ENCODE results near the gene NES. TPM values are rescaled to one million over a fixed set of nuclear protein-coding genes. Genes with fewer than 3 reads are reported as not detected.

The NES gene
- total and polyA plus RNA-seq, 4 donors = 0.15 to 3.1 (median 1.9) TPM

DNA sequence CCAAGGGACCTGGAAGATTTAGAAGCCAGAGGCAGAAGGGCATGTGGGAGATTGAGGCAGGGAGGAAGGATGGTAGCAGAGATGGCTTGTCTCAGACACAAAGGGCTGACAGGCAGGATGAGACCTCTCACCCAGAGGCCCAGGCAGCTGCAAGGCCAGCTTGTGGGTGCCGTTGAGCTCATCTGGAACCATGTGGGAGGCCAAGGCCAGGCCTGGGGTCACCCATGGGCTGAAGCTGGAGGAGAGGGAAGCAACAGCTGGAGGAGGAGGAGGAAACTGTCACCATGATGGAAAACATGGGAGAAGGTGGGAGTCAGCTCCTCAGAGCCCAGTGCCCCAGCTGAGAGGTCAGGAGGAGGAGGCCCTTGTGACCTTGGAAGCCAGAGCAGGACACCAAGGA, 21.8 kb upstream of the NES start:
- H3K36me3 ChIP-seq (ENCODE audit: control insufficient read depth in 4 of 4, insufficient read depth in 3 of 4, low read depth in 1 of 4, low read length in 3 of 4) = no peaks in the 10 kb centered on the region
- no peaks in the 10 kb centered on the region for H3K4me1 ChIP-seq (ENCODE audit: control insufficient read depth in 4 of 4, insufficient read depth in 4 of 4, low read length in 3 of 4)
- no peak for DNase-seq (ENCODE audit: low spot score)
- no peak overlapping the region for H3K9ac ChIP-seq (ENCODE audit: low read depth in 1 of 2, low read length in 2 of 2)
- H3K4me3 ChIP-seq (ENCODE audit: low read depth in 1 of 3, low read length in 3 of 3) = no peak overlapping the region
- TF ChIP-seq, protein P1, sequence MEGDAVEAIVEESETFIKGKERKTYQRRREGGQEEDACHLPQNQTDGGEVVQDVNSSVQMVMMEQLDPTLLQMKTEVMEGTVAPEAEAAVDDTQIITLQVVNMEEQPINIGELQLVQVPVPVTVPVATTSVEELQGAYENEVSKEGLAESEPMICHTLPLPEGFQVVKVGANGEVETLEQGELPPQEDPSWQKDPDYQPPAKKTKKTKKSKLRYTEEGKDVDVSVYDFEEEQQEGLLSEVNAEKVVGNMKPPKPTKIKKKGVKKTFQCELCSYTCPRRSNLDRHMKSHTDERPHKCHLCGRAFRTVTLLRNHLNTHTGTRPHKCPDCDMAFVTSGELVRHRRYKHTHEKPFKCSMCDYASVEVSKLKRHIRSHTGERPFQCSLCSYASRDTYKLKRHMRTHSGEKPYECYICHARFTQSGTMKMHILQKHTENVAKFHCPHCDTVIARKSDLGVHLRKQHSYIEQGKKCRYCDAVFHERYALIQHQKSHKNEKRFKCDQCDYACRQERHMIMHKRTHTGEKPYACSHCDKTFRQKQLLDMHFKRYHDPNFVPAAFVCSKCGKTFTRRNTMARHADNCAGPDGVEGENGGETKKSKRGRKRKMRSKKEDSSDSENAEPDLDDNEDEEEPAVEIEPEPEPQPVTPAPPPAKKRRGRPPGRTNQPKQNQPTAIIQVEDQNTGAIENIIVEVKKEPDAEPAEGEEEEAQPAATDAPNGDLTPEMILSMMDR (IDR thresholded peaks at IDR 0.05; ENCODE audit: low read depth, low read length, missing input control) = no peak
- TF ChIP-seq, protein P2, sequence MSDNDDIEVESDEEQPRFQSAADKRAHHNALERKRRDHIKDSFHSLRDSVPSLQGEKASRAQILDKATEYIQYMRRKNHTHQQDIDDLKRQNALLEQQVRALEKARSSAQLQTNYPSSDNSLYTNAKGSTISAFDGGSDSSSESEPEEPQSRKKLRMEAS (IDR thresholded peaks at IDR 0.05) = no peak
- no peak for TF ChIP-seq EGR1 (IDR thresholded peaks at IDR 0.05; ENCODE audit: low read depth in 2 of 2)
- no peak for TF ChIP-seq TAF1 (conservative IDR thresholded peaks at IDR 0.05)
- H3K9me3 ChIP-seq (ENCODE audit: control insufficient read depth in 4 of 4, low read length in 3 of 4) = no peaks in the 10 kb centered on the region
- H3K27ac ChIP-seq (ENCODE audit: low read depth in 1 of 2, low read length in 2 of 2) = no peak overlapping the region
- 64% methylated on average over 1 of the region's 1 CpG for WGBS
- peaks cover 0 to 3% (median 3%) of the 10 kb centered on the region in 4 donors for H3K27me3 ChIP-seq (ENCODE audit: control insufficient read depth in 4 of 4, insufficient read depth in 4 of 4, low read length in 3 of 4)

DNA sequence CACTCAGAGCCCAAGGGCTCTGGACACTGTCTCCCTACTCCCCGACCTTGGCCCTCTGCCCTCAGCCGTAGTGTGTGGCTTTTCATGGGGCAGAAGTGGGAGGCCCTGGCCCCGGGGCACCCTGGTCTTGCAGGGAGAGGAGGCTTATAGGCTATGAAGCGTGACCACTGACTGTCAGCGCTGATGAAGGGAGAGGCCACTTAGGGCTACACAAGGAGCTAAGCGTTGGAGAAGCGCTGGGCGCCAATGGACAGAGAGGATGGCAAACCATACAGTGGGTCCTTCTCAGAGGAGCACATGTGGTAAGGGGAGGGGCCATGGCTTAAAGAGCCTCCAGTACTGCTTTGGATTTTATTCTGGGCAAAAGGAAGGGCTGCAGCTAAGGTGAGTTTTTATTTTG, 20.3 kb upstream of the NES start:
- Histone ChIP-seq H3K4me3 (ENCODE audit: low read depth in 1 of 3, low read length in 3 of 3) (no peak overlapping the region), H3K27me3 (ENCODE audit: control insufficient read depth in 4 of 4, insufficient read depth in 4 of 4, low read length in 3 of 4) (no peaks in the 10 kb centered on the region), H3K36me3 (ENCODE audit: control insufficient read depth in 4 of 4, insufficient read depth in 3 of 4, low read depth in 1 of 4, low read length in 3 of 4) (no peaks in the 10 kb centered on the region), H3K27ac (ENCODE audit: low read depth in 1 of 2, low read length in 2 of 2) (no peak overlapping the region), H3K9me3 (ENCODE audit: control insufficient read depth in 4 of 4, low read length in 3 of 4) (no peaks in the 10 kb centered on the region), H3K4me1 (ENCODE audit: control insufficient read depth in 4 of 4, insufficient read depth in 4 of 4, low read length in 3 of 4) (no peaks in the 10 kb centered on the region), H3K9ac (ENCODE audit: low read depth in 1 of 2, low read length in 2 of 2) (no peak overlapping the region)
- DNase-seq (ENCODE audit: low spot score) = no peak
- WGBS = 81% methylated on average over 8 of the region's 8 CpGs
- no peak for TF ChIP-seq NR2F2 (IDR thresholded peaks at IDR 0.05)
- TF ChIP-seq, protein P2 (IDR thresholded peaks at IDR 0.05) = no peak
- no peak for TF ChIP-seq HNF4A (conservative IDR thresholded peaks at IDR 0.05)
- no peak for TF ChIP-seq JUND (IDR thresholded peaks at IDR 0.05)
- no peak for TF ChIP-seq EGR1 (IDR thresholded peaks at IDR 0.05; ENCODE audit: low read depth in 2 of 2)
- no peak for TF ChIP-seq YY1 (IDR thresholded peaks at IDR 0.05)
- TF ChIP-seq TAF1 (conservative IDR thresholded peaks at IDR 0.05) = no peak
- TF ChIP-seq, protein P3, sequence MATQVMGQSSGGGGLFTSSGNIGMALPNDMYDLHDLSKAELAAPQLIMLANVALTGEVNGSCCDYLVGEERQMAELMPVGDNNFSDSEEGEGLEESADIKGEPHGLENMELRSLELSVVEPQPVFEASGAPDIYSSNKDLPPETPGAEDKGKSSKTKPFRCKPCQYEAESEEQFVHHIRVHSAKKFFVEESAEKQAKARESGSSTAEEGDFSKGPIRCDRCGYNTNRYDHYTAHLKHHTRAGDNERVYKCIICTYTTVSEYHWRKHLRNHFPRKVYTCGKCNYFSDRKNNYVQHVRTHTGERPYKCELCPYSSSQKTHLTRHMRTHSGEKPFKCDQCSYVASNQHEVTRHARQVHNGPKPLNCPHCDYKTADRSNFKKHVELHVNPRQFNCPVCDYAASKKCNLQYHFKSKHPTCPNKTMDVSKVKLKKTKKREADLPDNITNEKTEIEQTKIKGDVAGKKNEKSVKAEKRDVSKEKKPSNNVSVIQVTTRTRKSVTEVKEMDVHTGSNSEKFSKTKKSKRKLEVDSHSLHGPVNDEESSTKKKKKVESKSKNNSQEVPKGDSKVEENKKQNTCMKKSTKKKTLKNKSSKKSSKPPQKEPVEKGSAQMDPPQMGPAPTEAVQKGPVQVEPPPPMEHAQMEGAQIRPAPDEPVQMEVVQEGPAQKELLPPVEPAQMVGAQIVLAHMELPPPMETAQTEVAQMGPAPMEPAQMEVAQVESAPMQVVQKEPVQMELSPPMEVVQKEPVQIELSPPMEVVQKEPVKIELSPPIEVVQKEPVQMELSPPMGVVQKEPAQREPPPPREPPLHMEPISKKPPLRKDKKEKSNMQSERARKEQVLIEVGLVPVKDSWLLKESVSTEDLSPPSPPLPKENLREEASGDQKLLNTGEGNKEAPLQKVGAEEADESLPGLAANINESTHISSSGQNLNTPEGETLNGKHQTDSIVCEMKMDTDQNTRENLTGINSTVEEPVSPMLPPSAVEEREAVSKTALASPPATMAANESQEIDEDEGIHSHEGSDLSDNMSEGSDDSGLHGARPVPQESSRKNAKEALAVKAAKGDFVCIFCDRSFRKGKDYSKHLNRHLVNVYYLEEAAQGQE (IDR thresholded peaks at IDR 0.05) = no peak
- TF ChIP-seq, protein P4, sequence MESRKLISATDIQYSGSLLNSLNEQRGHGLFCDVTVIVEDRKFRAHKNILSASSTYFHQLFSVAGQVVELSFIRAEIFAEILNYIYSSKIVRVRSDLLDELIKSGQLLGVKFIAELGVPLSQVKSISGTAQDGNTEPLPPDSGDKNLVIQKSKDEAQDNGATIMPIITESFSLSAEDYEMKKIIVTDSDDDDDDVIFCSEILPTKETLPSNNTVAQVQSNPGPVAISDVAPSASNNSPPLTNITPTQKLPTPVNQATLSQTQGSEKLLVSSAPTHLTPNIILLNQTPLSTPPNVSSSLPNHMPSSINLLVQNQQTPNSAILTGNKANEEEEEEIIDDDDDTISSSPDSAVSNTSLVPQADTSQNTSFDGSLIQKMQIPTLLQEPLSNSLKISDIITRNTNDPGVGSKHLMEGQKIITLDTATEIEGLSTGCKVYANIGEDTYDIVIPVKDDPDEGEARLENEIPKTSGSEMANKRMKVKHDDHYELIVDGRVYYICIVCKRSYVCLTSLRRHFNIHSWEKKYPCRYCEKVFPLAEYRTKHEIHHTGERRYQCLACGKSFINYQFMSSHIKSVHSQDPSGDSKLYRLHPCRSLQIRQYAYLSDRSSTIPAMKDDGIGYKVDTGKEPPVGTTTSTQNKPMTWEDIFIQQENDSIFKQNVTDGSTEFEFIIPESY (IDR thresholded peaks at IDR 0.05) = no peak
- no peak for TF ChIP-seq SP1 (IDR thresholded peaks at IDR 0.05)
- no peak for TF ChIP-seq HNF4G (IDR thresholded peaks at IDR 0.05)
- no peak for TF ChIP-seq GABPA (IDR thresholded peaks at IDR 0.05 in 1 of 2, conservative IDR thresholded peaks at IDR 0.05 in 1 of 2)
